Right lung (tissue), 5 donors: Measurements from ENCODE around the gene USP9X. TPM values are rescaled to one million over a fixed set of nuclear protein-coding genes. Genes with fewer than 3 reads are reported as not detected.
"Not testable (repeated sequence)": the region's sequence is repeated elsewhere in the genome, so short reads cannot be mapped to it uniquely, and the experiment has no call there.

Experiments
- DNase-seq, 2 donors: peaks; one replicate each; pipeline ENCODE4 v3.0.0-alpha.2; 2013
- polyA plus RNA-seq, 5 donors: library from polyadenylated mRNA; unstranded; fragments of 120-200 nt; gene quantifications; one replicate each; pipeline versions ENCODE4 v1.2.1 to v1.2.3, GENCODE V29; 2013; ENCODE audit warnings: inconsistent platforms in 1 of 5, low replicate concordance in 1 of 5; ENCODE audit not compliant: insufficient read length in 5 of 5, insufficient read depth in 1 of 5

Gene USP9X
- polyA plus RNA-seq, 5 donors, result 39.0 to 58.9 (median 56.0) TPM

DNA sequence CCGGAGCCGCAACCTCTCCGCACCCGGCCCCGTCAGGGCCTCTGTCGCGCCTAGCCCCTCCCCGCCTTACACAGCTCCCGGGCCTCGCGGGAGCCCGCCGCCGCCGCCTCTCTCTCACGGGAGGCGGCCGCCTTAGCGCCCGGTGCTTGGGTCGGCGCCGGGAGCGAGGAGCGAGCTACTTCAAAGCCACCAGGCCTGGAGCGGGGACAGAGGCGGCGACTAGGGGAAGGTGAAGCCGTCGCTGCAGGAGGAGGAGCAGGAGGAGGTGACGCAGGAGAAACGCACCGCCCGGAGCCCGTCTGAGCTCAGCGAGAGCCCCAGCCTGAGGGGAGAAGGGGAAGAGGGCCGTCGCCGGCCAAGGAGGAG is 250 bp downstream of the USP9X start:
- DNase-seq, result no peak

DNA sequence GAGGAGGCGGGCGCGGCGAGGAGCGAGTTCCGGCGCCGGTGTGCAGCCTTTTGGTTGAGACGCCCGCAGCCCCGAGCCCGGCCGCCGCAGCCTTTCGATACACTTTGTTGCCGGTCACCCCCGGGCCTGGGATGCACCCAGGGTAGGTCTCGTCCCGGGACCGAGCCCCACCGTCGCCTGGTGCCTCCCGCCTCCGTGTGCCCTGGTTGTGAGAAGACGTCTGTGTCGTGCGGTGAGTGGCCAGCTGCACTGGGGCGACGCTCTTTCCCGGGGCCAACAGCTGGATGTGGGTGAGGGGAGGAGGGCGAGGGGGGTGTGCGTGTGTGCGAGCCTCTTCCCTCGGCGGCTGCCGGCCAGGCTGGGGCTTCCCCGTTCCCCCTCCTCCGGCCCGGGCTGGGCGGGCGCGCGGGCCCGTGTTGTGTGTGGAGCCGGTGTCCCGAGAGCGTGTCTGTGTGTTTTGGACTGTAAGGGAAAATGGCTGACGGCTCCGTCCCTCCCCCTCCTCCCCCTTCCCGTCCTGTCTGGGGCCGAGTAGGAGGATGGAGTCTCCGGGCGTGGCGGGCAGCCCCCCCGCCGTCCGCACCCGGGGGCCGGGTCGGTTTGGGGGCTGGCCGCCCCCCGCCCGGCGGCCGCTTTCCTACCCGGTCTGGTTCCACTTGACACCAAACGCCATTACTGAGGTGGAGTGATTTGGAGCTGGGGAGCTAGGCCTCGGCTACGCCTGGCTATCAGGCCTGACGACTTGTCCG is 807 bp downstream of the USP9X start:
- DNase-seq, result peak; percentile 60 to 66

DNA sequence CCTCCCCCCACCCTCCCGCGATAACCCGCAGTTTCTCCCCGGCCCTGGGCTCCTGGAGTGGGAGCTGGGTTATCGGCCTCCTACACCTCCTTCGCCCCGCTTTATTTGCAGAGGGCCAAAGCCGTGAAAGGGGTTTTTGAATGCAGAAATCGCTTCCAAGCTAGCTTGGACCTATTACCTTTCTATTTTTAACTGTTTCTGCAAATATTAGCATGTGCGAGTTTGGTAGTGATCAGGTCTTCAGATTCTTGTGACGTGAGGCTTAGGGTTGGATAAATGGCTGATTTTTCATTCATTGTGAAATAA is 1.3 kb downstream of the USP9X start:
- no peak for DNase-seq

DNA sequence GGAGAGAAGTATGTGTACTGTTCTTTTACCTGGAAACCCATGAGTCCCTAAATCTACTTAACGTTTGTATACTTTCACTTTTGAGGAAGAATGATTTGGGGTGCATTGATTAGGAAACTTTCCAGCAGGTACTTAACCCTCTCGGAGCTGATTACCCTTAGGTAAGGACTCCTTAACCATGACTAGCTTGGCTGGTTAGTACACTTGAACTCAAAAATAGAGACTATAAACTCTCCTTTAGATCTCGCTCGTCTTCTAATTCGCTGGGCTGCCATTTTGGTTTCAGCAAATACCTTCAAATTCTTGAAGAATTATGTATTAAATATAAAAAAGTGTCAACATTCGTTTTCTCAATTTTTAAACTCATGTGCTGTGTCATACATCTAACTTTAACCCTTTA is 2.0 kb downstream of the USP9X start:
- DNase-seq, result peak in 1 of 2 donors; percentile 23

DNA sequence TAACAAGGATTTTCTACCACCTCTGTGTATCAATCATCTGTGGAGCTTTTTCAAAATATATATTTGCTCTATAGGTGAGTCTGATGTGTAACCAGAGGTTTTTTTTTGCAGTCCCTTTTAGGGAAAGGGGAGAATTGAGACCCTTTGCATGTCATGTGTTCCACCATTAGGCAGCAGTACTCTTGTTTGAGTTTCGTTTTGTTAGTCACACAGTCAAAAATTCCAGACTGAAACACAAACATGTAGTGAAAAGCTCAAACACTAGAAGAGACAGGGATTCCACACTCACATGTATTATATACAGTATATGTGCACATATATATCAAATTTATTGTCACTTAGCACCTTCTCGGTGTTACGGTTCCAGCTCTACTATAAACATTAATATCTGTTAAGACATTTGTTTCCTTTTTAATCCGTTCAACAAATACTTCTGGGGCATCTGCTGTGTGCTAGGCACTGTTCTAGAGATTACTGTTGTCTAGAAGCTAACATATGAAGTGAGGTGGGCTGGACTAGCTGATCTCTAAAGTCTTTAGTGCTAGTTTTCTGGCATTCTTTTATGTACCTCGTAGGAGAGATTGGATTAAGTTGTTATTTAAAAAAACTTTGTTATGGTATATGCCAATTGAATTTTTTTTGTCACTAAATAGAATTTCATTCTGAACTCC is 5.5 kb downstream of the USP9X start:
- DNase-seq, result no peak

DNA sequence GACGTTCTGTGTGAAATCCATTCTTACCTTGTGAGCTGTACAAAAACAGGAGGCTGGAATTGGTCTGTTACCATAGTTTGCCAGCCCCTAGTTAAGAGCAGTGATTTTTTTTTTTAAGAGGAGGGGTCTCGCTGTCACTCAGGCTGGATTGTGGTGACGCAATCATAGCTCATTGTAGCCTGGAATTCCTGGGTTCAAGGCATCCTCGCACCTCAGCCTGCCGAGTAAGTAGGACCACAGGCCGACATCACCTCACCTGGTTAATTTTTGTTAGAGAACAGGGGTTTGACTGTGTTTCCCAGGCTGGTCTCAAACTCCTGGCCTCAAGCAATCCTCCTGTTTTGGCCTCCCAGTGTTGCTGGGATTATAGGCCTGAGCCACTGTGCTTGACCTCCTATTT is 7.5 kb downstream of the USP9X start:
- no peak for DNase-seq

DNA sequence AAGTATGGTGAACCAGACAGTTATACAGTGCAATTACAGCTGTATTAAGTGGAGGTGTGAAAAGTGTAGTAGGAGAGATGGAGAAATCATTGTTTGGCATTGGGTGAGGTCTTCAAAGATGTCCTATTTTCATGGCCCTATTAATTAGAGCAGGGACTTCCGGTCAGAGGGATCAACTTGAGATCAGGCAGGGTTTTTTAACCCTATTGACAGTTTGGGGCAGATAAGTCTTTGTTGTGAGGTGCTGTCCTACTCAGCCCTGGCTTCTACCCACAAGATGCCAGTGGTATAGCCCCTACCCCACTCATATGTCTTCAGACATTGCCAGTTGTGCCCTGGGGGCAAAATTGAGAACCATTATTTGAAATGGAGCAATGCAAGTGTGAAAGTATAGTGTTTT is 9.9 kb downstream of the USP9X start:
- DNase-seq, result no peak

DNA sequence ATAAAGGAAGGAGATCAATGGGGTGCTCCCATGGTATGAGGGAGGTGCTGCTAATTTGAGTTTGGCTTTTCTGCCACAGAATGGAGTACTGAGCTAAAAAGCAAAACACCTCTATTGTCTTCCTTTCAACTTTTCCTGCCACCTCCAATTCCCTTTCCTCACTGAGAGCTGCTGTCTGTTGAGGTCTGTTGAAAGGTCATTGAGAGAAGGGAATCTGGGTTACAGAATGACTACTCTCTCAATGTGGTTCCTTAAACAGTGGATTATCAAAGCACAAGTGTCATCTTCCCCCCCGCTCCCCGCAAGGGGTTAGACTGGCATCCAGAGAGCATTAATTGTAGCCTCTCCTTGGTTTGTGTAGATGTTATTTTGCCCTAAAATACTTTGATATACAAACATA is 10.7 kb downstream of the USP9X start:
- no peak for DNase-seq

DNA sequence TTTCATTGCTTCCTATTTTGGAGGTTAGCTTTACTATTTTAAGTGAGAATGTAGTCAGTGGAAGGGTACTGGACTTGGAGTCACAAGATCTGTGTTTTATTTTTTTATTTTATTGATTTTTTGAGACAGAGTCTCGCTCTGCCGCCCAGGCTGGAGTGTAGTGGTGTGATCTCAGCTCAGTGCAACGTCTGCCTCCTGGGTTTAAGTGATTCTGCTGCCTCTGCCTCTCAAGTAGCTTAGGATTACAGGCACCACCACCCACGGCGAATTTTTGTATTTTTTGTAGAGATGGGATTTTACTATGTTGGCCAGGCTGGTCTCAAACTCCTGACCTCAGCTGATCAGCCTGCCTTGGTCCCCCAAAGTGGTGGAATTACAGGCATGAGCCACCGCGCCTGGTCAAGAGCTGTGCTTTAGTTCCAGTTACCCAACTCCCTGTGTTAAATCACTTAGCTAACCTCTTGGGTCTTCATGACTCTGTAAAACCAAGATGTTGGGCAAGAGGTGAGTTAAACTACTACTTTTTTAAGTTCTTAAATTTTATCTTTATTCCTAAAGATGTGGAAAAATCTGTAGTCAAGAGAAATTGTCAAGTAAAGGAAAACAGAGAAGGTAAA is 11.2 kb downstream of the USP9X start:
- DNase-seq, result no peak

DNA sequence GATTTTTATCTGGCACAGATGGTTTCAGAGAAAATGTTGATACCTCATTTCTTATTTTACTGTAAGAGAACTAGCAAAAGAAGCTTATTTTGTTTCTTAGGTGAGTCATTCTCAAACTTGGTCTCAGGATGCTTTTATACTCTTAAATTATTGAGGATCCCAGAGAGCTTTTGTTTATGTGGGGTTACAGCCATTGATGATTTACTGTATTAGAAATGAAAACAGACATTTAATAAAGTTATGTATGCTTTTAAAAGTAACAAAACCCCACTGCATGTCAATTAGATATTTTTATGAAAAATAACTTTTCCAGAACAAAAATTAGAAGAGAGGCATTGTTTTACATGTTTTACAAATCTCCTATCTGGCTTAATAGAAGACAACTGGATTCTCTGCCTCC is 12.1 kb downstream of the USP9X start:
- no peak for DNase-seq

DNA sequence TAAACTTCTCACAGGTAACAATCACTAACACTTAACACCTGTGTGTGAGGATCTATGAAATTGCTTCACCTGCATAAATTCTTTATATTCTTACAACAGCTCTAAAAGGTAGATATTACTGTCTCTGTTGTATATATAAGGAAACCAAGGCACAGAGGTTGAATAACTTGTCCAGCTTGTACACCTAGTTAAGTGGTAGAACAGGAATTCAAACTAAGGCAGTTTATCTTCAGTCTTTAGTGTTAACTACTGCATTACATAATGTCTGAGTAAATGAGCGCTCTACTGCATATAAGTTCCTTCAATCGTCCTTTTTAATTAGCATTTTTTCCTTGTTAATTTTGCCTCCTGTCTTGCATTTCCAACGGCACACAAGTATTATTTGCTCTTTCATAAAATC is 15.0 kb downstream of the USP9X start:
- DNase-seq, result no peak

DNA sequence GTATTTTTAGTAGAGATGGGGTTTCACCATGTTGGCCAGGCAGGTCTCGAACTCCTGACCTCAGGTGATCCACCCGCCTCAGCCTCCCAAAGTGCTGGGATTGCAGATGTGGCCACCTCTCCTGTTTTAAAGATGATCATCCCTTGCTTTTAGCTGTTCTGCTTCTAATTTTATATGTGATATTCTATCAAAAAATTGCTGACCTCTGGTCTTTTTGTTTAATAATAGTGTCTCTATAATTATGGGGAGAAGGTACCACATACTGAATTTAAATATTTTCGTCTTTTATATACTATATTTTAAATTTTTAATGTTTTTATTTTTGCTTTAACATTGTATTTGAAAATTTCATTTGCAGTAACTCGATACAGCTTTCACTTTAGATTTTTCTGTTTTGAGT is 15.6 kb downstream of the USP9X start:
- DNase-seq, result no peak

DNA sequence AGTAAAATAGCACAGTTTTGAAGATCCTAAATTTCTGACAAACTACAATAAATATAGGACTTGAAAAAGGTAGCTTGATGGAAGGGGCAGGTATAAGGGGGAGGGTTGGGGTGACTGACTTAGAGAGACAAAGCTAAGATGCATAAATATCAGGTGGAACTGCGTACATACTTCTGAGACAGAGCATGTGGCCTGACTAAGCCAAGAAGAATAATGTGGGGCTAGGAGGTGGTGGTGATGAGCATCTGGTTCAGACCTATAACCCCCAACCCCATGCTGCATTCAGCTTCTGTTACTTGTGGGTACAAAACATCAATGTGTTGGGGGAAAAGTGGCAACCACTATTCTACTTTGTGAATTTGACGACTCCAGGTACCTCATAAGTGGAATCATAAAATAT is 19.8 kb downstream of the USP9X start:
- DNase-seq, result no peak

DNA sequence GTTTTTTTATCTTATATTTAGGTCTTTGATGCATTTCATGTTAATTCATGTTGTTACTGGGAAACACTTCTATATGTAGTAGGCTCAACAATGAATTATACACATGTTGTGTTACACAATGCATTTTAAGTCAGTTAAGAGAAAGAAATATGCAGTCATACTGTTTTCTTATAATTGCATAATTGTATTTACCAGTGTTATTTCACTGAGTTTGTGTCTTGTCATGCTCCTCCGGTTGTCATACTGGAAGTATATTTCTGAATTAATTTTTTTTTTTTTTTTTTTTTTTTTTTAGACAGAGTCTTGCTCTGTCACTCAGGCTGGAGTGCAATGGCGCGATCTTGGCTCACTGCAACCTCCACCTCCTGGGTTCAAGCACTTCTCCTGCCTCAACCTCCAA is 21.0 kb downstream of the USP9X start:
- DNase-seq, result not testable (repeated sequence)

DNA sequence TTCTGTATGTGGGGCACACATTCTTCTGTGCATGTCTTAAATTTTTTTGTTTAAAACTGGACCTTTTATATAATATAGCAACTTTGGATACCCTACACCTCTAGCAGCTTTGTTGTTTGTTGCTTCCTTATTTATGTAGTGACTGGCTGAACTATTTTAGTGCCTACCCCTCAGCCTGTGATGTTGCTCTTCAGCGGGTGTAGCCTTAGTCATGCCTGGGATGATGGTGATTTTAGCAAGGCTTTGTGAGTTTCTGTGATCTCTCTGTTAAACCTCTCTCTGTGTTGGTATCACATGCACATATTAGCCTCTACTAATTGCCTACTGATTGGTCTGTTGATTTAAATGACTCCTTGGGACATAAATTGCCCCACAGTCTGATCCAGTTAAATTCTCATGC is 22.8 kb downstream of the USP9X start:
- no peak for DNase-seq

DNA sequence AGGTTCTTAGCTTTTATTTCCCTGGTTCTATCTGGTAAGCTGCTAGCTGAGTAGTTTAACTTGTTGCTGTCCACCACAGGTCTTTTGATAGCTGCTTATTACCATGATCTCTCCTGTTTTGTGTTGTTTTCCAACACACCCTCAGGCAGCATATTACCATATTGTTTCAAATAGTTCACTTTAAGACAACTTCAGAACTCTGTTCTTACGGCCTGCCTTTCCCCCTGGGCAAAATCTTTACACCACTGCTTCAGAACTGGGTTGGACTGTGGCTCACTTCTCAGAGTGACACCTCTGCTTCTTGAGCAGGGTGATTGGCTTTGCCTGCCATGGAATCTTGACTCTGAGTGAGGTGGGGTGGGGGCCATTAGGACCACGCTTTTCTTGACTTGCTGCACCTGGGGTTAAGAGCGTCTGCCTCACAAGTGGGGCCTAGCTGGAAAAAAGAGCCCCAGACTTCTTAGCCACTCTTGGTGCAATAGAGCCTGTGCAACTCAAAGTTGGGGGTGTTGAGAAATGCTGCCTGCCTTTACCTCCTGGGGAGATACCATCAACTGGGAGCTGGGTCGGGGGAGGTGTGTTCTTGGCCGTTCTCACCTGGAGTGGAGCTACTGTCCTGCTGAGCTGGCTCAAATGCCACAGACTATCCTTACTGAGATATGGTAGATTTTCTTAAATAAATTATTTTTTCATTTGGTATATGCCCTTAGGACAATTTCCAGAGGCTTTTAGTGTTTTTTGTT is 23.4 kb downstream of the USP9X start:
- no peak for DNase-seq

DNA sequence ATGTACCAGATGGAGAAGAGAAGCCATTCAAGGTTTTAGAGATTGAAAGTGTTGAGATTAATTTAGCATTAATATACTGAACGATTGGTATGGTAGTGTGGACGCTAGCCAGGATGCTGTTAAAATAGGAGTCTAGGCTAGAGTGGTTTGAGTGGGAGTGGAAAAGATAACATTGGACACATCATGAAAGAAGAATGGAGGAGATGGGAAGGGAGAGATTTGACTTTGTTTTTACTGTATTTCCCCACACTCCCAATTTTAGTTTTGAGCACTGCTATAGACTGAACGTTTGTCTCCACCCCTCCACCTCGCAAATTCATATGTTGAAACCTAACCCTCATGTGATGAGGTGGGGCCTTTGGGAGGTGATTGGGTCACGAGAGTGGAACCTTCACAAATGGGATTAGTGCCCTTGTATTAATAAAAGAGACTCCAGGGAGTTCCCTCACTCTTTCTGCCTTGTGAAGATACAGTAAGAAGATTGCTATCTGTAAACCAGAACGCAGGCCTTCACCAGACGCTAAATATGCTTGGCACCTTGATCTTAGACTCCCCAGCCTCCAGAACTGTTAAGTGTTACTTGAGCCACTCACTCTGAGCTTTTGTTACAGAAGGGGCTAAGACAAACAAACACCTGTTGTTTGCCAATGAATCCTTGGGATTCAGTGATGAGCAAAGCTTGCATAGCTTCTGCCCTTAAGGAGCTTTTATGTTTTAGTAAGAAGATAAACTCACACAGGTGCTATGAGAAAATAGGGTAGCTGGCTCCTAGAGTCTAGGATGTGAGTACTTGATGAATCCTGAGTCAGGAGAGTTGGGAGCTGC is 25.8 kb downstream of the USP9X start:
- DNase-seq, result no peak

DNA sequence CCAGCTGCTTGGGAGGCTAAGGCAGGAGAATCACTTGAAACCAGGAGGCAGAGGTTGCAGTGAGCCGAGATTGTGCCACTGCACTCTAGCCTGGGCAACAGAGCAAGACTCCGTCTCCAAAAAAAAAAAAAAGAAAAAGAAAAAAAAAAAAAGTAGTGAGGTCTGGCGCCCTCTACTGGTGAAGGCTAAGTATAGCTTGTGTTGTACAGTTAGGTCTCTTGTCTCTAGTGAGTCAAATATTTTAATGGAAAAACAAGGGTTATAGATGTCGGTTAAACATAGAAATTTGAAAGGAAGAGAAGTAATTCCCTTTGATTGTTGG is 29.8 kb downstream of the USP9X start:
- DNase-seq, result peak; percentile 14 to 29

DNA sequence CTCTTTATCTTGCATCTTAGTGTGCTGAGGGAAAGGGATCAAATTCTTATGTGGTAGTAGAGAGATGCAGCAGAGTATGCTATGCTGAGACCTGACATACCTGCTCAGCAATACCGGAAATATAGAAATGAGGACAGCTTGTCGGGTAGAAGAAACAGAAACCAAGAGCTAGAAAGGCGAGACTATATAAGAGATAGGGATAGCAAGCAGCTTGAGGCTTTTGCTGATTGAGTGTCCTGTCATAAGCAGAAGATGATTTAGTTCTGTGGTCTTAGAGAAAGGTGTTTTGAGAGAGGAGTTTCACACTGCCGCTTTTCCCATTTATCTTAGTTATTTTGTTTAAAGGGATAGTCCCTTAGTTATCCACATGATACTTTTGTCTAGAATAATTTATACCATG is 31.7 kb downstream of the USP9X start:
- no peak for DNase-seq

DNA sequence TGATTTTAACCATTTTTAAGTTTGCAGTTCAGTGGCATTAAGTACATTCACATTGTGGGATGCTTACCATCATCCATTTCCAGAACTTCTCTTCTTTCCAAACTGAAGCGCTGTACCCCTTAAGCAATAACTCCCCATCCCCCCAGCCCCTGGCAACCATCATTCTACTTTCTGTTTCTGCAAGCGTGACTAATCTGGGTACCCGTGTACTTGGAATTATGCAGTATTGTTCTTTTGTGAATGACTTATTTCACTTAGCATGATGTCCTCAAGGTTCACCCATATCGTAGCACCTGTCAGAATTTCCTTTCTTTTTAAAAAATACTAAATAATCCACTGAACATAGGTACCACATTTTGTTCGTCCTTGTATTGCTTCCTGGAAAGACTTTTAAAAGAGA is 32.9 kb downstream of the USP9X start:
- no peak for DNase-seq

DNA sequence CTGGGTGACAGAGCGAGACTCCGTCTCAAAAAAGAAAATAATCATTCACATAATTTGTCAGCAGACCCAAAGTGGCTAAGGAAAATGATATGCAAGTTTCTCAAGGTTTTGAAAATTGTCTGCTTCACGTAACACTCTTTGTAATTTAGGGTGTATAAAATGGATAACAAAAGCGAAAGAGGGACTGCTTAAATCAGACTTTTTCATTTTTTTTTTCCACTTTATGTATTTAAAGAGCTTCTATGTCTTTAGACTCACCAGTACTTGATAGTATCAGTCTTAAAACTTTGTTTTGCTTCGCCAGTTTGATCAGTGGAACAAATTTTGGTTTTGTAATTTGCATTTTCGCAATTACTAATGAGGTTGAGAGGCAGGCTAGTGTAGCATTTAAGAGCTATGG is 34.6 kb downstream of the USP9X start:
- no peak for DNase-seq

DNA sequence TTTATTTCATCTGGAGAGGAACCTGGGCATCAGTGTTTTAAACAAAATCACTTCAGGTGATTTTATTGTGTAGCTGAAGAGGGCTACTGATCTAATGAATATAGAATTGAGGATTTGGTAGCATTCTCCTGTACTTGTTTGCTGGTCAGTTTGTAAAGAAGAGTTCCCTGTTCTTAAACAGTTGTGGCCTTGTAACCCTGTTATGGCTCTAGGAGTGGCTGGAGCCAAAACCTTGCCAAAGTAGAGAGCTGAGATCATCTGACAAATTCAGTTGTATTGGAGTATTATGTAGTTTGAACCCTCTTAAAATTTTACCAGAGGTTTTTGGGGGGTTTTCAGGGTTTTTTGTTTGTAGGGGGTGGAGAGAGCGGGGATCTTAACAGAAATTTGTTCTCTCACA is 36.5 kb downstream of the USP9X start:
- no peak for DNase-seq
